SKM-1 (cell line): ENCODE measurements around the gene VPS4A.

Source experiments
- DNase-seq: peaks from one replicate; lab custom pipeline; 2025; ENCODE audit not compliant: unreplicated experiment; lab: John Stamatoyannopoulos, UW

VPS4A gene

DNA sequence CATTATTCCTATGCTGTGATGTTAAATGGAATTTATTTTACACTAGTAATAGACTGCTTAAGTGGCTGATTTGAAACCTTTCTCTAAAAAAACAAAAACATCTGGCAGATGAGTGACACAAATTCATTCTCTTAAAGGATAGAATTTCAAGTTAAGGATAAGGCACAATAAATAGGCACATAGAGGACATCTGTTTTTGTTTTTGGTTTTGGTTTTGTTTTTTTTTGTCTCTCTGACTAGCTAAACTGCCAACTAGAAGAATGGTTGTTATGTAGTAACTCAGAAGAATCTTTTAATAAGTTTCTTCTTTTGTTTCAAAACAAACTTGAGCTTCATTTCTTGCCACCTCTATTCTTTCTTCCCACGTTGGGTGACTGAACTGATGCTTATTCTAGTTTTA, 5.1 kb upstream of the VPS4A start:
- DNase-seq, result no peak

DNA sequence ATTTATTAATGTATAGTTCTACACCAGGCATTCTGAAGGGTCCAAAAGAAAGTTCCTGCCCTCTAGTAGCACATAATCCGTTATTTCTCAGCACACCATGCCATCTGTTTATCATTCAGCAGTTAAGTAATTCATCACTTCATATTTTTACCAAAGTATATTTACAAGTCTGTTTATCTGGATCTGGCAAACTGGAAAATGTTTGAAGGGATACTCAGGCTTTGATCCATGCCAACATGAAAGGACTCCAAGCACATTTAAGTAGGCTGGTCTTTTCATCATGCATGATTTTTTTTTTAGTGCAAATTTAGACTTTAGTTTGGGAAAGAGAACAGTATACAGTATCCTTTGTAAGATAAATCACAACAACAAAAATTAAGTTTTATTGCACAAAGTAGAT, 4.1 kb upstream of the VPS4A start:
- no peak for DNase-seq

DNA sequence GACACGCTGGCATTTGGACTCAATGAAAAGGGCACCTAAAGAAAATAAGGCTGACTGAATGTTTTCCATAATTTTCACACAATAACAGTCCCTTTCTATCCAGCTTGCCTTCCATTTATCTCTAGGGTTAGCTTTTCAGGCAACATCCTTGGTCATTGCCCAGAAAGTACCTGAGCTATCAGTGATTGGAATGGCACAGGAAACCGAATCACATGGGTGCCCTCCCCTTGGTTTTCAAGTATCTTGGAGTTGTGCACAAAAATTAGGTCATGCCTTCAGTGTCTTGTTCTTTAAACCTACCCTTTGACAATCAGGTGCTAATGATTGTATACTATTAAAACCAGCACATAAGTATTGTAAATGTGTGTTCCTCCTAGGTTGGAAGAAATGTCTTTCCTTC, 3.3 kb upstream of the VPS4A start:
- no peak for DNase-seq

DNA sequence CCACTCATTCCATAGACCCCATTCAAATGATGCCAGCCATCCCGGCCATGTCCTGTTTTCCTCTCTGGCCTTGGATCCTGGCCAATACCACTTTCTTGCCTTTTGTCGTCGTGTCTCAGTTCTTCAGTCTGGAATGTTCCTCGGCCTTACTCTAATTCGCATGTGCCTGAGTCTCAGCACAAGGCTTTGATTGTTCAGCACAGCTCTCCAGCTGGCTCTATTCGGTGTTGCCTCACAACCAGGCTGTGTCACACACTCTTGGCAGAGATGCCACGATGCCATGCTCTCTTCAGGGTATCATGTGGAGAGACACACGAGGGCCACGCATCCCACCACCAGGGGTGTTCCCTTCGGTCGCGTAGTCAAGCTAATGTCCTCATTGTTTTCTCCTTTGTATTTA, 1.8 kb upstream of the VPS4A start:
- no peak for DNase-seq

DNA sequence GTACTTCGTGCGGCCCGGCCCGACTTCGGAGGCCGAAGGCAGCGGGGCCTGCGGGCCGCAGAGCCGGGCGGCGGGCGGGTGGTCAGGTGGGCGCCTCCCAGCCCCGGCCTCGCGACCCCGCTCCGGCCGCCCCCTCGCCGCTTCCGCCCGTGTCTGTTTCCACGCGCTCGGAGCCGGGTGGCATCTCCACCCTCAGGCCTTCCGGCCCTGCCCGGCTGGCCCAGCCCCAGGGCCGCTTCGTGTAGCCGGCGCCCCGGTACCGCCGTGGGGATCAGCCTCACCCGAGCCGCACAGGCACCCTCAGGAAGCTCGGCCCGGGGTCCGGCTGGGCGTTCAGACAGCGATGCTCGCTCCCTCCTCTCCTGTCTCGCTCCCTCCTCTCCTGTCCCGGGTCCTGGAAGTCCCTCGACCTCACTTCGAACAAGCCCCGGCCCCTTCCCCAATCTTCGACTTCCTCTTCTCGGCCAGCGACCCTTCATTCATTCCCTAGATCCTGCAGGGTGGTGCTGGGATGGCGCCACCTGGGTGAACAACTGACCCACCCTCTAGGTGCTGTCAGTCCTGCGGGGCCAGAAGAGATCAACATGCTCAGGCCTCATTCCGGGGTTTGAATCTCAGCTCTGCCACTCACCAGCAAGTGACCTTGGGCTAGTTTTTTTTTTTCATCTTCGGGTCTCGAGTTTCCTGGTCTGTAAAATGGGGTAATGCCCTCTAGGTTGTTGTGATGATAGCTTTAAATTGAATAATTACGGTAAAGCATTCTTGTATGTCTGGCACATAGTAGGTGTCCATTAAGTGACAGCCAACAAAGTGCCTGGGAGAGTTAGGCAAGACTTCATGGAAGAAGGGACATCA, 610 bp downstream of the VPS4A start:
- DNase-seq, result no peak

DNA sequence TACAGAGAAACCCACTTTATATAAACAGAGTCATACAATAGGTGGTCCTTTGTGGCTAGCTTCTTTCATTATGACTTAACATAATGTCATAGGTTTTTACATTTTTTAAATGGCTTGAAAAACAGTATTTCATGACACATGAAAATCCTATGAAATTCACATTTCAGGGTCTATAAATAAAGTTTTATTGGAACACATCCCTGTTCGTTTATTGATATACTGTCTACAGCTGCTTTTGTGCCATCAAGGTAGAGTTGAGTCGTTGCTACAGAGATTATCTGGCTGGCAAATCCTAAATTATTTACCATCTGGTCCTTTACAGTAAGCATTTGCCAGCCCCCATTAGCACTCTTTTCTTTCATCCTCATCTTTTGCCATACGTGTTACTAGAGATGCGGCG, 2.3 kb downstream of the VPS4A start:
- DNase-seq, result no peak

DNA sequence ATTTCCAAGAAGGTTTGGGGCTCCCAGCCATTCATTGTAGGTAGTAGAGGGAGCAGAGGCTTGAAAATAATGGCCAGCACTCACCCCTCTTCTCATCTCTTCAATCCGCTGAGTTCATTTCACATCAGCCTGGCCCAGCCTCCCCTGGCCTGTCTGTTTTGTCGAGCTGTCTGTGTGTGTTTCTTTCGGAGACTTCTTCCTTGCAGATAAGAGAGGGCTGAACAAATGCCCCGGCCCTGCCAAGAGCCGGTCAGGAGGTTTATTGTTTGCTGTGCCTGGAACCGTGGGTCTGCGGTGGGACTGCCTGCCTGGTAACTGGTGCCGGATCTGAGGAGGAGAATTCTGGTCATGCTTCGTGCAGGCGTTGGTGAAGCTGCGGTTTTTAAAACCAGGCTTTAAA, 3.4 kb downstream of the VPS4A start:
- DNase-seq, result no peak

DNA sequence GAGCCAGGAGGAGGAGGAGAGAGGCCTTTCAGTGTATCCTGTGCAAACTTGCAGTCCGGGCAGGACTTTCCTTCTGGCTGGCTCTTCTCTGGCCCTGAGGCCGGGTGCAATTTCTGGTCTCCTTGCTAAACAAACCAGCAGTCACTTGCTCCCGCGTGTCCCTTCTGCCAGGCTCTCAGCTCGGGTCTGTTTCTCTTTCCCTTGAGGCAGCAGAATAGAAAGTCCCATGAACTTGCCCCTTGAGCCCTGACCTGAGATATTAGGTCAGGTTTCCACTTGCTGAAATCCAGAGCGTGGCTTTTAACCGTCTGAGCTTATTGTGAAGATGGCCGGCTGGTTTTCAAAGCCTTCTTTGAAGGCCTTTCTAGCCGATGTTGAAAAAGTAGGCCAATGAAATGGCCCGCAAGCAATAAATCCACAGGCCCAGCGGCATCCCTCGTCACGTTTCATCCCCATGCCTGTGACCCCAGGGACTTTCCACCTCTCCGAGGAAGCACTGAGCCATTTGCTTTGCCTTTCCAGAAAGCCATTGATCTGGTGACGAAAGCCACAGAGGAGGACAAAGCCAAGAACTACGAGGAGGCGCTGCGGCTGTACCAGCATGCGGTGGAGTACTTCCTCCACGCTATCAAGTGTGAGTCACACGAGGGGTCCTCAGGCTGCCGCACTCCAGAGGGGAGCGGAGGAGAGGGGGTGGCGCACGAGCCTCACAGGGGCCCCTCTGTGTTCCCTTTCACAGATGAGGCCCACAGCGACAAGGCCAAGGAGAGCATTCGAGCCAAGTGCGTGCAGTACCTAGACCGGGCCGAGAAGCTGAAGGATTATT, 4.5 kb downstream of the VPS4A start:
- no peak for DNase-seq

DNA sequence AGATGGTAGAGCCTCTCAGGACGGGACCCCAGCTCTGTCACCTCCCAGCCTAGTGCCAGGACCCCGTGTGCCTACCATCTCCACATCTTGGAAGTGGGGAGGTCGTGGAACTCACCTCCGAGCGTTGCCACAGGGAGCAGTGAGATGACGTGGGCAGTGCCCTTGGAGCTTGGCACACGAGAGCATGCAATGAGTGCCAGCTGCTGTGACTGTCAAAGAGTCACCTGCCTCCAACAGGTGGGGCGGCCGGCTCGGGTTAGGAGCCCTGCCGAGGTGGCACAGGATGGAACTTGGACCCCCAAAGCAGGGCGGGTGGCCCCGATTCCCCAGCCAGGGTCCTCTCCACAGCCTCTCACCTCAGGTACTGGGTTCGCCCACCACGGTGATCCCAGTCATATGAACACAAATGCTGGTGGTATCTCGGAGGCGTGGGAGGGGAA, 5.5 kb downstream of the VPS4A start:
- no peak for DNase-seq

DNA sequence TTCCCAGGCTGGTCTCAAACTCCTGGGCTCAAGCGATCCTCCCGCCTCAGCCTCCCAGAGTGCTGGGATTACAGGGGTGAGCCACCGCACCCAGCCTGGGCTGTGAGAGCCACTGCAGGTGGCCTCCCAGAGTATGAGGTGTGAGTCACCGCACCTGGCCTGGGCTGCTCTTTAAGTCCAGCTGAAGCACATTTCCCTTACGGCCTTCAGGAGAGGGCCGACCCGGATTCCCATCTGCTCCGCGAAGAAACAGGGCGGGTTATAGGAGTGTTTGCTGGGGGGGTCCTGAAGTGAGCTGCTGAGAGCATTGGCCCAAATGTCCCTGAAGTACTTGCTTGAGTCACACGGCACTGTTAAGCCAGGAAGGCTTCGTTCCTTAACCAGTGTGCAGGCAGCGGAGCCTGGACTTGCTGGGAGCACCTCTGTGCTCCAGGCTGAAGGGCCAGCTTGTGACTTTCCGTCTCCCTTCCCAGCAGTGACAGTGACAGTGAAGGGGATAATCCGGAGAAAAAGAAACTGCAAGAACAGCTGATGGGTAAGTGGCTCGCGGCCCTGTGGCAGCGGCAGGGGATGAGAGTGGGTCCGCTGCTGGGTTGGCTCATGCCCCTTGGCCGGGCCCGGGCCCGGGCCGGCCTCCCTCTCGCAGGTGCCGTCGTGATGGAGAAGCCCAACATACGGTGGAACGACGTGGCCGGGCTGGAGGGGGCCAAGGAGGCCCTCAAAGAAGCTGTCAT, 7.2 kb downstream of the VPS4A start:
- DNase-seq, result no peak

DNA sequence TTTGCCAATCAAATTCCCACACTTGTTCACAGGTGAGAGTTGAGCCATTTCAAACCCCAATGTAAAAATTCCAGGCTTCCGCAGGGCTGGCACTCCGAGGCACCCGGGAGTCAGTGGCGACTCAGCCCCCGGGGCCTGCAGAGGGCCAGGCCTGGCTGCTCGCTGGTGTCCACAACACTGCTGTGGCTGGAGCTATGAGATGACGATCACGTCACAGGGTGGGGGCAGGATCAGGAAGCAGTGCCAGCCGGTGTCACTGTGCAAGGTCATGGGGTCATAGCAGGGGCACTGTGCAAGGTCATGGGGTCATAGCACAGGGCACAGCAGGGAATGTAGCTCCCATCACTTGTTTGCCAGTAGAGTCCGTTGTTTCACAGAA, 7.8 kb downstream of the VPS4A start:
- DNase-seq, result no peak

DNA sequence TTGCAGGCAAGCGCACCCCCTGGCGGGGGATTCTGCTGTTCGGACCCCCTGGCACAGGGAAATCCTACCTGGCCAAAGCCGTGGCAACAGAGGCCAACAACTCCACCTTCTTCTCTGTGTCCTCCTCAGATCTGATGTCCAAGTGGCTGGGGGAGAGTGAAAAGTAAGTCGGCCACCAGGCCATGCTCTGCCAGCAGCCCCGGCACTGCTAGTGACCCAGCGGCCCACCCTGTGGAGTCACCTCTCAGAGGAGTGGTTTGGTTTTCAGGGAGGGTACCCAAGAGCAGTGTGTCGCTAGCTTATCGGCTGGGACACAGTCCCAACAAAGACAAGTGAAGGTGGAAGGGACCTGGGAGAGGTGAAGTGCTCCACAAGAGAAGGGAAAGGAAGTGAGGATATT, 8.2 kb downstream of the VPS4A start:
- DNase-seq, result no peak

DNA sequence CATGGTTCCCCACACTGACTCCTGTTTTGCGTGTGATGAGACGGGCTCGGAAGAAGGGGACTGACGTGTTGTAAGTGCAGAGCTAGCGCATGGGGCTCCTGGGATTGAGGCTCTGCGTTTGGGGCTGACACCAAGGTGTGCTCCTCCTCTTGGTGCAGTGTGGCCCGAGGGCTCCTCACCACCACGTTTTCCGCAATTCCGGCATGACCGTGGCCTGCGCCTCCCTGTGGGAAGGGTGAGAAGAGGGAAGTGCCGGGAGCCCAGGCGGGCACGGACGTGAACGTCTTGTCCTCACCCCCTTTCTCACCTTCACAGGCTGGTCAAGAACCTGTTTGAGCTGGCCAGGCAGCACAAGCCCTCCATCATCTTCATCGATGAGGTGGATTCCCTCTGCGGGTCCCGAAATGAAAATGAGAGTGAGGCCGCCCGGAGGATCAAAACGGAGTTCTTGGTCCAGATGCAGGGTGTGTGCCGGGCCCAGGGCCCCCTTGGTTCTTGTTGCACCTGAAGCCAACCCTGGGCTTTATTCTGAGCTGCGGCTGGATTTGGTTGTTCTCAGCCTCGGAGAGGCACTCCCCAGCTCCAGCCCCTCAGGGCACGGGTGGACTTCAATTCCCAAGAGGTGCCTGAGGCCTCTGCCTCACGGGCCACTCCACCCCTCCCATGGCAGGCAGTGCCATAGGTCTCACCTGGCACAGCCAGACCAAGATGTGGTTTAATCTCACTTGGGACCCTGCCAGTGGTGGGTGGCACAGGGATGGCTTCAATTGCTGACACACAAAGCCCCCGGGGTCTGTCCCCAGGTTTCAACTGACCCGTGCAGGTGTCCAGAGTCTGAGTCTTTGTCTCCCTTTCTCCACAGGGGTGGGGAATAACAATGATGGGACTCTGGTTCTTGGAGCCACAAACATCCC, 8.9 kb downstream of the VPS4A start:
- DNase-seq, result no peak

DNA sequence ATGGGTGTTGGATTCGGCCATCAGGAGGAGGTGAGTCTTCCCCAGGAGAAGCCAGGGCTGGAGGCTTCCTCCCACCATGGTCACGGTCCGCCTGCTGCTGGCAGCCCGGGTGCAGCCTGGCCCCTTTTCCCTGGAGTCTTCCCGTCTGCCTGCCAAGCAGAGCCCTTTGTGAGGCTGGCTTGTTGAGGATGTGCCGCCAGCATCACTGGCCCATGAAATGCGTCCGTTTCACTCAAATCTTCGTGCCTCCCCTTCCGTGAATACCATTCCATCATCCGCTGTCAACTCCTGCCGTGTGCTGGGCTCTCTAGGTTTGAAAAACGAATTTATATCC, 9.6 kb downstream of the VPS4A start:
- DNase-seq, result no peak

DNA sequence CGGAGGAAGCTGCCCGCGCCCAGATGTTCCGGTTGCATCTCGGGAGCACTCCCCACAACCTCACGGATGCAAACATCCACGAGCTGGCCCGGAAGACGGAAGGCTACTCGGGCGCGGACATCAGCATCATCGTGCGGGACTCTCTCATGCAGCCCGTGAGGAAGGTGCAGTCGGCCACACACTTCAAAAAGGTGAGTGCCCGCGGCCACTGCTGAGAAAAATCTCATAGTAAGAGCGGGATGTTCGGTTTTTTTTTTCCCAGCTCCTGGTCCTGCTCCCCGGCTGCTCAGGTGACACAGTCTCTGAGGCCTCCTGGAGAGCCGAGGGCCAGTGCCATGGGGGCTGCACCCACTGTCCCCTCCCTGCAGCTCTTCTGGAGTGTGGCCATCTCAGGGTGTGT, 9.9 kb downstream of the VPS4A start:
- DNase-seq, result no peak

DNA sequence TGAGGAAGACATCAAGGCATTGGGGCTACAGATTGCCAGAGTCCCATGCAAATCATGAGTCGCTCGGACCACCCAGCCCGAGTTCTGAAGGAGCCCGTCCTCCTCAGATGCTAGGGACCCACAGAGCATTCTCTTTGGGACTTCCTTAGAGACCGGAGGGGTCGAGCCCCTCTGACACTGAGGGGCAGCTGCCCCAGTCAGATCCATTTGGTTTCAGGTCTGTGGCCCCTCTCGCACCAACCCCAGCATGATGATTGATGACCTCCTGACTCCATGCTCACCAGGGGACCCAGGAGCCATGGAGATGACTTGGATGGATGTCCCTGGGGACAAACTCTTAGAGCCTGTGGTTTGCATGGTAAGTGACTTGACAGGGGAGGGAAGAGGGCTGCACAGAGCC, 11.2 kb downstream of the VPS4A start:
- no peak for DNase-seq

DNA sequence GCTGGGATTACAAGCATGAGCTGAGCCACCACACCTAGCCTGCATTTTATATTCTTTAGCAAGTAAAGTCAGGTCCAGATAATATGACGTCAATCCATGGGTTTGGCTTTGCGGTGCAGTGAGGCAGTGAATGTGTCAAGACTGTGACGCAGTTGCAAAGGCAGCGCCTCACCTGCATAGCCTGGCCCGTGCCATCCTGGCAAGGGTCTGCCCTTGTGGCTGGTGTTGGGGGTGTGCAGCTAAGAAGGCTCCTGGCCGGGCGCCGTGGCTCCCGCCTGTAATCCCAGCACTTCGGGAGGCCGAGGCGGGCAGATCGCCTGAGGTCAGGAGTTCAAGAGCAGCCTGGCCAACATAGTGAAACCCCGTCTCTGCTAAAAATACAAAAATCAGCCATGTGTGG, 12.3 kb downstream of the VPS4A start:
- DNase-seq, result no peak

DNA sequence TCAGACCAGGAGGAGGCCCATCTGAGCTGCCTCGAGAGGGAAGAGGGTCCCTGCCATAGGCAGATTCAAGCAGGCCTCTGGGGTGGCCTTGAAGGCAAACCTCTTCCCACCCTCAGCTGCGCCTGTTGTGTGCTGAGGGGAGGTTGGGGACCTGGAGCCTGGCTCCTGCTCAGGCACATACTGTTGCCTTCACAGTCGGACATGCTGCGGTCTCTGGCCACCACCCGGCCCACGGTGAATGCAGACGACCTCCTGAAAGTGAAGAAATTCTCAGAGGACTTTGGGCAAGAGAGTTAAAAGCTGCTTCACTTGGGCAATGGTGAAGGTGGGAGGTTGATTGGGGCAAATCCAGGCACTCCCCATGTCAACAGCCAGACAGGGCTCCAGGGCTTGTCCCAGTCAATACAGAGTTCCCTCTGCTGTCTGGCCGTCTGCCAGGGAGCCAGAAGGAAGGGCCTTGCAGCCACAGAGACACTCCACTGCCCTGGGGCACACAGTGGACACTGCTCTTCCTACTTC, 12.9 kb downstream of the VPS4A start:
- no peak for DNase-seq

DNA sequence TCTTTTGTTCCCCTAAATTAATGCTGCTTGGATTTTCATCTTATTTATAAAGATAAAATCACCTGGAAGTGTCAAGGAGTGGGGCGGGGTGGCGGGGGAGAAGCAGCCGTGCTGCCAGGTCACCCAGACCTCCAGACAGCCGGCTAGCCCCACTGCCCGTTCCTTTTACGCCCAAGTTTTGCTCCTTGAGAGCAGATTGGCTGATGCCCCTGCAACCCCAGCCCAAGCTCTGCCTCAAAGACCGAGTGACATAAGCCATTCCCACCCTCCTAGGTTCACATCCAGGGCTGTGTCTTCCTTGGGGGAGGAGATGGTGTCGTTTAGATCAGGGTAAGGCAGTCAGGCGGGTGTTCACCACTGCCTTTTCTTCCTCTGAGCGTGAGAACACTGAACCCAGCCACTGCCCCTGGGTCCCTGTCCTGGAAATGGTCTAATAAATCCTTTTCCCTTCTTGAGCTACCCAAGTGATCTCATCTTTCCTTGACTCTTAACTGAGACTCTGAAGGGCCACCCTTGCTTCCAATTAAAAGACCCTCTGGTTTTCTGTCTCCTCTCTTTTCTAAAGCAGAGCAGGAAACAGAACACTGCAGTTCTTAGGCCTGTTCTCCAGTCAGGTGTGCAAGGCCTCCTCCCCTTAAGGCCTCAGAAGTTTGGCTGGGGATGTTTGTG, 13.6 kb downstream of the VPS4A start:
- no peak for DNase-seq

DNA sequence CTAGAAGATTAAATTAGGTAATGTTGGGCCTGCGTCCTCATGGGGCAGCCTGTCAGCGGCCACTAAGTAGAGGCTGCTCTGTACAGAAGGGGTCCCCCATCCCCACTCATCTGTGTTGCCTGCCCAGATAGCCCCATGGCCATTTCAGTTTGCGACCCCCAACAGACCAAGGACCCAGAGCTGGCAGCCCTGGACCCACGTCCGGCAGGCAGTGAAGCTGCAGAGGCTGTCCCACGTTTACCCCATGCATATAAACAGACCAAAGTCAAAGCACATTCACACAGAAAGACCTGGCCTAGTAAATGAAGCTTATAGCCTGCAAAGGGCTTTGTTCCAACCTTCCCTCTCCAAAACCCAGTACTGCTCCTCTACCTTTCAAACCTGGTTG, 14.6 kb downstream of the VPS4A start:
- DNase-seq, result no peak
